ENCODE data around the gene LPAR3.
A peak's percentile ranks its signal among the peaks of the same experiment; 100 is the strongest.
"Not testable (repeated sequence)": the region's sequence is repeated elsewhere in the genome, so short reads cannot be mapped to it uniquely, and the experiment has no call there.

LPAR3 gene

GRCh38 chr1:84907095-84907827, 14.3 kb upstream of the LPAR3 start:
- no peak for DNase-seq (ENCODE audit: extremely low read depth in 1 of 2, low read depth in 1 of 2)

- DNase-seq (ENCODE audit: extremely low read depth in 1 of 2, low read depth in 1 of 2) = not testable (repeated sequence)
These were observed 9.7 kb upstream of the LPAR3 start for GRCh38 chr1:84902727-84903126.

GRCh38 chr1:84899969-84900368, 7.0 kb upstream of the LPAR3 start:
- no peak for DNase-seq (ENCODE audit: extremely low read depth in 1 of 2, low read depth in 1 of 2)

- no peak for DNase-seq (ENCODE audit: extremely low read depth in 1 of 2, low read depth in 1 of 2)
These were observed 3.3 kb upstream of the LPAR3 start for GRCh38 chr1:84896279-84896678.

GRCh38 chr1:84890566-84890965, 2.4 kb downstream of the LPAR3 start:
- DNase-seq (ENCODE audit: extremely low read depth in 1 of 2, low read depth in 1 of 2) = no peak

- DNase-seq (ENCODE audit: extremely low read depth in 1 of 2, low read depth in 1 of 2) = no peak
These were observed 3.6 kb downstream of the LPAR3 start for GRCh38 chr1:84889437-84889836.

DNA sequence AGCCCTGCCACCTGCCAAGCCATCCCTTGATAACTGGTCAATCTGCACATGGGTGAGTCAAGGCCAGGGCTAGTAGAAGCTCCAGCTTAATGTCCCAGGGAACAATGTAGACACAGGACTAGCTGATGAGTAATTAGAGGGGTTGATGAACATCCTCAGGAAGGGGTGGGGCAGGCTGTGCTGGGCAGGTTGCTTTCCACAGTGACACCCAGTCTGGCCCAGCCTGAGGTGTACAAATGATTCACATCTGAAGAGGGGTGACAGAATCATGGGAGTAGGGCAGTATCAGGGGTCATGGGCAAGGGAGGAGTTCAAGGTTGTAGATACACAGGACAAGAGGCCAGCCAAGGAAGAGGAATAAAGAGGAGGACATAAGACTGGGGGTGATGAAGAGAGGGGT, 4.3 kb downstream of the LPAR3 start:
- peak in 1 of 2 donors; percentile 5 for DNase-seq (ENCODE audit: extremely low read depth in 1 of 2, low read depth in 1 of 2)

- DNase-seq (ENCODE audit: extremely low read depth in 1 of 2, low read depth in 1 of 2) = no peak
These were observed 5.6 kb downstream of the LPAR3 start for GRCh38 chr1:84887261-84887934.

GRCh38 chr1:84885469-84885868, 7.5 kb downstream of the LPAR3 start:
- no peak for DNase-seq (ENCODE audit: extremely low read depth in 1 of 2, low read depth in 1 of 2)

DNA sequence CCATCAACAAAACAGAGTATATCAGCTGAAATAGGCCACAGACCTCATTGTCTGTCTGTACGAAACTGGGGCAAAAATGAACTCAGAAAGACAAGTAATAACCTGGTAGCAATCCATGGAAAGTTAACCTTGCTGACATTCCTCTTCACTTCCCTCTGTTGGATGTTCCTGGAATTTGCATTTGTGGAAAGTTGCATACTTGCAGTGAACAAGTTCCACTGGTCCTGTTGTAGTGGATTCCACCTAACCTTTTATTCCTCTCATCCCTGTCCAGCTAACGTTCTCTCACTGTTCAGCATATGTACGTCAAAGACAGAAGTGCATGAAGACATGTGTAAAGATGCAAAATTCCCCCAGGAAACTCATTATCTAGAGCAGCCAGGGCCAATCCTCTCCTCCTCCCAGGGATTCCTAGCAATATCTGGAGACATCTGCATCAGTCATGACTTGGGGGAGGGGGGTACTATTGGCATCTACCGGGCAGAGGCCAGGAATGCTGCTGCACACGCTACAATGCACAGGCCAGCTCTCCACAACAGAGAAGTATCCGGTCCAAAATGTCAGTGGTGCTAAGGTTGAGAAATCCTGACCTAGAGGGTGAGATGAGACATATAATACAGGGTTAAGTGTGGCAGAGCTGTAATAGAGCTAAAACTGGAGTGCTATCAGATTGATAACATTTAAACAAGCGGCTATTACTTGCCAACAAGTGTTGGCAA, 8.2 kb downstream of the LPAR3 start:
- DNase-seq (ENCODE audit: extremely low read depth in 1 of 2, low read depth in 1 of 2) = no peak

- DNase-seq (ENCODE audit: extremely low read depth in 1 of 2, low read depth in 1 of 2) = no peak
These were observed 9.7 kb downstream of the LPAR3 start for GRCh38 chr1:84883286-84883685.

GRCh38 chr1:84877592-84877991, 15.4 kb downstream of the LPAR3 start:
- DNase-seq (ENCODE audit: extremely low read depth in 1 of 2, low read depth in 1 of 2) = no peak

DNA sequence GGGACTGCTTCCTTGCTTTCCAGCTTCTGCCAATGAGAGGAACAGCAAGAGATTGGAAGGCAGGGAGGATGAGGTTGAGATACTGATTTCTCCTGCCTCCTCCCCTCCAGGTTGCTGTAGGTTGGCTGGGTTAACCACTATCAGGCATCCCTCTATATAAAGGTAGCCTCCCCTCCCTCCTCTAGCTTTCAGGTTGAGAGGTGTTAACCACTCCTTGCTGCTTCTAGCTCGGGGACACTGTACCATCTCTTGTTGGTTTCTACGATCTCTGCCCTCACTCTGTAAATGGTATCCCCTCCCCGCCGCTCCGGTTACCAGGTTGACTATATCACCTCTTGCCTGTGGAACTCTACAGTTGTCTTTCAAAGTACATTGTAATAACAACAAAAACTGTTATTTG, 16.7 kb downstream of the LPAR3 start:
- DNase-seq (ENCODE audit: extremely low read depth in 1 of 2, low read depth in 1 of 2) = no peak

DNA sequence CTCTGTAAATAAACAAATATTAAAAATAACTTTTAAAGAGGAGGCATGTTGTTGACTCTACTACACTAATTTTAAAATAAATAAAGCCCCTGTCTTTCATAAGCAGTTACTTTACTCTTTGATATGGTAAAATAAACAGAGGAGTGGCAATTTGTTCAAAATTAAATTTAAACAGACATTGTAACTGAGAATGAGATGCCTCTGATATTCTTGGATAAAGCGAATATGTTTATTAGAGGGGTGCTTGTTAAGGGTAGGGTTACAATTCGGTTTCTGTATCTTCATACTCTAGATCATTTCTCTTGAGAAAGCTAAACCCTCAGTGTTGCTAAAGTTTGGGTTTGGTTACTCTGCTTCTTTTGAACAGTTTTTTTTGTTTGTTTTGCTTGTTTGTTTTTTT, 19.6 kb downstream of the LPAR3 start:
- no peak for DNase-seq (ENCODE audit: extremely low read depth in 1 of 2, low read depth in 1 of 2)

- no peak for DNase-seq (ENCODE audit: extremely low read depth in 1 of 2, low read depth in 1 of 2)
These were observed 20.2 kb downstream of the LPAR3 start for GRCh38 chr1:84872696-84873355.

DNA sequence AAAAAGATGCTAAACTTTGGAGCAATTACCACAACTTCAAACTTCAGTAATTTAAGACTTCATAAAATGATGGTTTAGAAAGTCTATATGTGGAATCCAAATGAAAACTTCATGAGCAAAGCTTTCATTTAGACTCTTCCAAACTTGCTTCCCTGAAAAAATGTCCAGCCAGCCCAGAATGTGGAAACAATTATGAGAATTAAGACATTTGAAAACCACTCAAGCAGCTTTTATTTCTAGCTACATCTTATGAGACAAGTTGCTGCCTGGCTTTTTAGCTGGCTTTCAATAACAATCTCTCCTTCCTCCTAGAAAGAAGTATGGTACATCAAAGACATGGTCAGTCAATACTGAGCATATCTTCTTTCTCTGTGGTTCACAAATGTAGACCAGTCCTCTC, 21.8 kb downstream of the LPAR3 start:
- no peak for DNase-seq (ENCODE audit: extremely low read depth in 1 of 2, low read depth in 1 of 2)

DNA sequence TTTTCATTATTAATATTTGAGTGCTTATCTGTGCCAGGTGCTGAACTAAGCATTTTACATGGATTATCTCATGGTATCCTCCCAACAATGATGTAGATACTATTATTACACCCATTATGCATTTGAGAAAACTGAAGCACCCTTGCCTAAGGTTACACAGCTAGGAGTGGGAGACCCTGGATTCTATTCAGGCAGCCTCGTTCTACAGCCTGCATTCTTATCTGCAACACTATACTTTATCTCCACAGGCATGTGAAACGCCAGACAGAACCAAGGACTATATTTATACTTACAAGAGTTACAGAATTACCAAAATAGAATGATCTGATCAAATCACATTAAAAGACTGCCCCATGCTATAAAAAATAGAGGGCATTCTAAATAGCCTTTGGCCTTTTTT, 22.4 kb downstream of the LPAR3 start:
- DNase-seq (ENCODE audit: extremely low read depth in 1 of 2, low read depth in 1 of 2) = no peak

GRCh38 chr1:84869720-84870119, 23.3 kb downstream of the LPAR3 start:
- DNase-seq (ENCODE audit: extremely low read depth in 1 of 2, low read depth in 1 of 2) = no peak

DNA sequence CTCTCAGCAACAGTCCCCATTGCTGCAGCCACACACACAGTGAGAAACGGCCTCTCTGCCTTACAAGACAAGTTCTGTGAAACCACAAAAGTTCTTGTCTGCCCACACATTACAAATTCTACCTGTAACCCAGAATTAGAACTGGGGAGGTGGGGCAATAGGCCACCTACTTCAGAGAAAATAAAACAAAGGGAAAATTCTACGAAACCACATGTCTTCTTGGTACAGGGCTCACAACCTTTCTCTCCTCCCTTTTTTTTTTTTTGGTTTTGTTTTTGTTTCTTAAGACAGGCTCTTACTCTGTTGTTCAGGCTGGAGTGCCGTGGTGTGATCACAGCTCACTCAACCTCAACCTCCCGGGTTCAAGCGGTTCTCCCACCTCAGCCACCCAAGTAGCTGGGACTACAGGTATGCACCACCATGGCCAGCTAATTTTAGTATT, 30.2 kb downstream of the LPAR3 start:
- DNase-seq (ENCODE audit: extremely low read depth in 1 of 2, low read depth in 1 of 2) = peak in 1 of 2 donors; percentile 34

DNA sequence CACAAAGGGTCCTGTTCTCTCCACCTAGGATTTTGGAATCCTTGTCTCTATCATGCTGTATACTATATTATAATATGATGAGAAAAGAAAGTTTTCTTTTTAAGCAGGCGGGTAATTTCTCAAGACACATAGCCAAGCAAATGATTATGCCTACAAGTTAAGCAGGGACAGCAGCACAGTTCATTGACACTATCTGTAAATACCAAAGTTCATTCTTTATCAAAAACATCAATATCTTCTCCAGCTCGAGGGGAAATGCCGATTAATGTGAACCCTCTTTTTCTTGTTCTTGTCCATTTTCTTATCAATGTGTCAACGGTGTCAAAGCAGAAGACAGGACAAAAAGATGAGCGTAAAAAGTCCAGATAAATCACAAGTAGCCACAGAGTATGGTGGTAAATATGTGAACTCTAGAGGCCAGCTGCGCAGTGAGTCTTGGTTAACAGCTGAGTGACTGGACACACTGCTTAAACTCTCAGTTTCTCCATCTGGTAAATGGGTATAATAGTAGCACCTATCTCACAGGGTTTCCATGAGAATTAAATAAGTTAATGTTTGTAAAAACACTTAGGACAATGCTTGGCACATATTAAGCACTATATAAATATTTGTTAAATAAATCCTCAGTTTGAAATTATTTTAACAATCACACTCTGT, 30.9 kb downstream of the LPAR3 start:
- DNase-seq (ENCODE audit: extremely low read depth in 1 of 2, low read depth in 1 of 2) = no peak

DNA sequence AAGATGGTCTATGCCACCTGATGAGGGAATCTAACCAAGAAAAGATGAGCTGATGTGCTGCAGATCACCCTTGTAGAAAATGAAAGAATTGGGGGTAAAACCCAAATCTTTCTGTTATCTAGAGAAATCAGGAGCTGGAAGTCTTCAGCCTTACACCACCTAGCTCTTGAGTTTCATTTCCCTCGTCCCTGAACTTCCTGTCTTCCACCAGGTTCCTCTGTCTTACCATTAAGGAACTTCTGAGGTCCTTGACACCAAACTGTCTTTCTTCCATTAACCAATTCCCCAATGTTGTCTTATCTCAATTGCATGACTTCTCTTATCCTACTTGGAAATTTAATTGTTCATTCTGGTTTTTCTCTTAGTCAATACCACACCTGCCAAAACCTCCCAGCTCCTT, 31.5 kb downstream of the LPAR3 start:
- DNase-seq (ENCODE audit: extremely low read depth in 1 of 2, low read depth in 1 of 2) = no peak

All from stimulated activated CD8-positive, alpha-beta memory T cell treated with anti-CD3 and anti-CD28 coated beads, Interleukin-7, amount 100 ng/mL, for 48 hours (primary cell).